ENCODE data around the gene STC2.
"Not testable (repeated sequence)": the region's sequence is repeated elsewhere in the genome, so short reads cannot be mapped to it uniquely, and the experiment has no call there.

Gene STC2

GRCh38 chr5:173294673-173295320 lies 33.4 kb downstream of the STC2 start:
- no peak for DNase-seq (ENCODE audit: low spot score)

- peak; percentile 79 for DNase-seq (ENCODE audit: low spot score)
These were observed 34.2 kb downstream of the STC2 start for GRCh38 chr5:173293817-173294672.

- DNase-seq (ENCODE audit: low spot score): no peak
These were observed 36.2 kb downstream of the STC2 start for GRCh38 chr5:173291722-173292658.

GRCh38 chr5:173290477-173291131 lies 37.6 kb downstream of the STC2 start:
- no peak for DNase-seq (ENCODE audit: low spot score)

GRCh38 chr5:173289372-173289771 lies 38.8 kb downstream of the STC2 start:
- DNase-seq (ENCODE audit: low spot score): no peak

- no peak for DNase-seq (ENCODE audit: low spot score)
These were observed 39.6 kb downstream of the STC2 start for GRCh38 chr5:173288632-173289031.

GRCh38 chr5:173287086-173287485 lies 41.1 kb downstream of the STC2 start:
- DNase-seq (ENCODE audit: low spot score): no peak

GRCh38 chr5:173284343-173284958 lies 43.8 kb downstream of the STC2 start:
- DNase-seq (ENCODE audit: low spot score): not testable (repeated sequence)

GRCh38 chr5:173283318-173284288 lies 44.6 kb downstream of the STC2 start:
- peak; percentile 86 for DNase-seq (ENCODE audit: low spot score)

- DNase-seq (ENCODE audit: low spot score): no peak
These were observed 45.3 kb downstream of the STC2 start for GRCh38 chr5:173282916-173283315.

- peak; percentile 56 for DNase-seq (ENCODE audit: low spot score)
These were observed 46.3 kb downstream of the STC2 start for GRCh38 chr5:173281910-173282309.

GRCh38 chr5:173279166-173279565 lies 49.0 kb downstream of the STC2 start:
- no peak for DNase-seq (ENCODE audit: low spot score)

GRCh38 chr5:173278641-173279040 lies 49.6 kb downstream of the STC2 start:
- no peak for DNase-seq (ENCODE audit: low spot score)

GRCh38 chr5:173278172-173278571 lies 50.0 kb downstream of the STC2 start:
- DNase-seq (ENCODE audit: low spot score): no peak

GRCh38 chr5:173274771-173275170 lies 53.4 kb downstream of the STC2 start:
- DNase-seq (ENCODE audit: low spot score): no peak

GRCh38 chr5:173271419-173271818 lies 56.8 kb downstream of the STC2 start:
- no peak for DNase-seq (ENCODE audit: low spot score)

- no peak for DNase-seq (ENCODE audit: low spot score)
These were observed 59.3 kb downstream of the STC2 start for GRCh38 chr5:173268750-173269432.

GRCh38 chr5:173265433-173265832 lies 62.8 kb downstream of the STC2 start:
- no peak for DNase-seq (ENCODE audit: low spot score)

Data from D341Med (cell line).